Measurements from ENCODE around the gene C1orf74.
A peak's percentile ranks its signal among the peaks of the same experiment; 100 is the strongest.
"Not testable (repeated sequence)": the region's sequence is repeated elsewhere in the genome, so short reads cannot be mapped to it uniquely, and the experiment has no call there.

C1orf74 gene

DNA sequence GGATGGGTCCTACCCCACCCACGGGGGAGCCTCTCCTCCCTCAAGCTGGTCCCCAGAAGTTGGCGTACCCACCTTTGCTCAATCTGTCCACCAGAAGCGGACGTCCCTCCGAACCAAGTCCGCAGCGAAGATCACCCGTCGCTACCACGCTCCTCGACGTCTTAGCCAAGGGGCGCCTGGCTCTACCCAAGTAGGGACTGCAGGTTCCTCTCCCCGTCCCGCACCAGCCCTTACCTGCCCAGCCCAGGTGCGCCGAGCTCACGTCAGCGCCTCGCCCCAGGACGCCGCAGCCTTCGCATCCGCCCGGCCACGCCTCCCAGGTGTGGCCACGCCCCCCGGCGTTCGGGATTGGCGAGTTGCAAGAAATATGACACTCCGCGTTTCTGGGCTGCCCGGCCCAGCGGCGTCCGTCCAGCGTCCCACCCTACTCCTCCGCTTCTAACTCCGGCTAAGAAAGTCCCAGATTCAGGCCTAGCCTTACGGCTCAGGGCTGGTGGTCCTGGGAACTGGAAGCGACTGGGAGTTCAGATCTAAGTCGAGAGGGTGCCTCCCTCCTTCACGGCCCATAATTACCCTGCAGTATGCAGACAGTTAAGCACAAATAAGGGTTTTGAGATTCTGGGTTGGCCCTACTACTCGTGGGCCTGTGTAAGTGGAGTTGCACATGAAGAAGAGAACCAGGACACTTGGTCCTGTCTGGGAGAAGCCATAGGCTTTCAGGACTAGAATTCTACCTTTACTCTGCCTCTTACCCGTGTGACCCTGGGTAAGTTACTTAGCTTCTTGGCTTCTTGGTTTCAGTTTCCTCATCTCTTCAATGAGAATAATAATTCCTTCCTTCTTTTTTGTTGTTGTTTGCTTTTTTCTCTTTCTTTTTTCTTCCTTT, 21.8 kb upstream of the C1orf74 start, which contains the start of gene IRF6:
TSS of gene IRF6 (minus strand) at position 268 of the 886 bp plus-strand sequence. CDS start 4,729 bp downstream, outside the sequence.
- DNase-seq (ENCODE audit: low read depth): peak; percentile 69

DNA sequence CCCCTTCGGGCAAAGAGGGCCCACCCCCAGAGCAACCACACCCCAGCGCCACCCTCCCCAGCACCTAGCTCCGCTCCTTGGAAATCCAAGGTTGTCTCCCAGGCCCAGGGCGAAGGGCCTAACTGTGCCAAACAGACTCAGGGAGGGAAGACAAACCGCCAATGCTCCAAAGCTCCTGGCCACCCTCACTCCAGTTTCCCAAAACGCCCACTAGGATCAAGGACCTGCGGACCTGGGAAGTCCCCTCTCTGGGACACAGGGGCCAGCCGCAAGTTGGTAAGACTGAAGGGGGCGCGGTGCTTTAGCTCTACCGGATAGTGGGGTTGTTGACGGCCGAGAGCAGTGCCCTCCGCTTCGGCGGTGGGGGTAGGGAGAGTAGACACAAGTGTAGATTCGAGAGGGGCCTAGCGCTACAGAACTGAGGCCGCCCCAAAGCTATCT, 21.0 kb upstream of the C1orf74 start:
- no peak for DNase-seq (ENCODE audit: low read depth)

DNA sequence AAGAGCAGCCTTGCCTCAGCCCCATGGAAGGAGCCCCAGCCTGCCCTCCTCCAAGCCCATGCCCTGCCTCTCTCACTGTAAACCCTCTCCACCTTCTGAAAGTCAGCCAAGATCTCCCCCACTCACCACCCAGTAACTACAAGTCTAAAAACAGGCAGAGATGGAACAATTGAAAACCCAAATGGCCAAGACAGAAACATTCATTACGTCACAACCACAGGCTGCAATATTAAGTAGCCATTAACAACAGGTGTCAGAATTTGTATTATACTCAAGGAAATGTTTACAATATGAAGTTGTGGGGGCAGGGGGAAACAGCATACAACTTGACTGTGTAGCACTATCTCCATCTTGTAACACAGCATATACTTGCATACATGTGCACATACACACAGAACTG, 19.2 kb upstream of the C1orf74 start:
- no peak for DNase-seq (ENCODE audit: low read depth)

DNA sequence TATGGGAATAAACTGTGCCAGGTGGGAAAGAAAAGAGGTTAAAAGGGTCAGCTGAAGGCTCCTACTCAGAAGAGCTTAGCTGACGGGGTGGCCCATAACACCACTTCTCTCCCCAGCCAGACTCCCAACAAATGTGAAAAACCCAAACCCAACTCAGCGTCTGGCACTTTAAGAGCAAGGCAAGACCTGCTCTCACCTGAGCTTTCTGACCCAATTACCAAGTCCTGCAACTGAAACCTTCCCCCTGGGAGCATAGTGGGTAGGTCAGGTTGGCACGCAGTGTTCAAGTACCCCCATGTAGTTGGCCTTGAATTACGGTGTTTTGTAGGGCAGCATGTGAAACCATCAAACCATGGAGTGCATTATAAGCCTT, 18.4 kb upstream of the C1orf74 start:
- DNase-seq (ENCODE audit: low read depth): no peak

DNA sequence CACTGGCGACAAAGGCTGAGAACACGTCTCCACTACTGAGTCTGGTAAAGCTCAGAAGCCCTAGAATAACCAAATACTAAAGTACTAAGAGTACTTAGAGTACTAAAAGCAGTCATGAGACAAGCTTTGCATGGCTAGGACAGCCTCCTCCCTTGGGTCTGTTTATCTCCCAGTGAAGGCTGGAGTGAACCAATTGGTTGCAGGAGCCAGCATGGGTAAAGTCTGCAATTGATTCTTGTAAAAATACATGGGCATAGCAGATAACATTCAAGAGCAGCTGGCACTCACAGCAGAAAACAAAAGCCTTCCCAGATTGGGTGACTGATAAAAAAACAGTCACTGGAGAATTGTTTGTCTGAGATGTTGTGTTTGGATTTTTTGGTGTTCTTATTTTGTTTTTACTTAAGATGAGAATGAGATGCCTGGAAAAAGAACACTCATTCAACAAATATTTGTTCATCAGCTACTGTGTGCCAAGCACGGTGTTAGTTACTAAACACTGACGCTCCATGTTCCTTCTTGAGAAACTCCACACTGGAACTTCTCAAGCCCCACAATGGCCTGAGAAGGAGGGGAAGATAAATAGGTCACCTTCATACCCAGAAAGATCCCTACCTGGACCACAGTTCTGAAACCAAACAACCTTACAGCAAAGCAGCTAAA, 17.9 kb upstream of the C1orf74 start:
- no peak for DNase-seq (ENCODE audit: low read depth)

DNA sequence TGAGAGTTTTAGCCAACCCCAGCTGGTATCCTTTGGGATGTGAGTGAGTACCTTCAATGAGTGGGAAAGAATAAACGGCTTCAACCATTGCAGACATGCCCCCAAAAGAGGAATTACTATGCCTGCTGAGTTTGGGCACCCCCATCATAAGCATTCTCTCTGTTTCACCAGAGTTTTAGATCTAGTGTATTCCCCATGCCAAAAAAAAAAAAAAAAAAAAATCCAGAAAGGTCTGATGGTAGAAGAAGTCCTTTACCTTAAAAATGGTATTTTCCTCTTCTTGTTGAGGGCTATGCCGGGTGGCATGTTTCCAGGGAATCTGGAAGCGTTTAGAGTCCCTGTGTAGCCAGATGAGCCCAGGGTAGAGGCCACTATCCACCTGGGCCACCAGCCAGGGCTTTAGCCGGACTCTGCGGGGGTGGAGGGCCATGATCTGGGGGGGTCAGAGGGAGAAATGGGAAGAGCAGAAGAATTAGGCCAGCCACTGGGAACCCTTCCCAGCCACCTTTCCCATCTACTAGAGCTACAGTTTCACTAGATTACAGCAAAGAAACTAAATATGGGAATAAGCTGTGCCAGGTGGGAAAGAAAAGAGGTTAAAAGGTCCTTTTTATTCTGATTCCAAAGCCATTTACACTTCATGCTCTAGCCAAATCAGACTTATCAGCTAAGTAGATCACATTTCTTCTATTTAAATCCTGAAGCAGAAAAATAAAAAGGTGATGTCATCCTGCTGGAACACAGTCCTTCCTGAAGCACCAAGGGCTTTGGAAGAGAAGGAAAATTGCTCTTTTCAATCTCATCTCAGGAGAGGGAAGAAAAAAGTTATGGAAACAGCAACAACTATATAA, 16.9 kb upstream of the C1orf74 start:
- DNase-seq (ENCODE audit: low read depth): no peak

DNA sequence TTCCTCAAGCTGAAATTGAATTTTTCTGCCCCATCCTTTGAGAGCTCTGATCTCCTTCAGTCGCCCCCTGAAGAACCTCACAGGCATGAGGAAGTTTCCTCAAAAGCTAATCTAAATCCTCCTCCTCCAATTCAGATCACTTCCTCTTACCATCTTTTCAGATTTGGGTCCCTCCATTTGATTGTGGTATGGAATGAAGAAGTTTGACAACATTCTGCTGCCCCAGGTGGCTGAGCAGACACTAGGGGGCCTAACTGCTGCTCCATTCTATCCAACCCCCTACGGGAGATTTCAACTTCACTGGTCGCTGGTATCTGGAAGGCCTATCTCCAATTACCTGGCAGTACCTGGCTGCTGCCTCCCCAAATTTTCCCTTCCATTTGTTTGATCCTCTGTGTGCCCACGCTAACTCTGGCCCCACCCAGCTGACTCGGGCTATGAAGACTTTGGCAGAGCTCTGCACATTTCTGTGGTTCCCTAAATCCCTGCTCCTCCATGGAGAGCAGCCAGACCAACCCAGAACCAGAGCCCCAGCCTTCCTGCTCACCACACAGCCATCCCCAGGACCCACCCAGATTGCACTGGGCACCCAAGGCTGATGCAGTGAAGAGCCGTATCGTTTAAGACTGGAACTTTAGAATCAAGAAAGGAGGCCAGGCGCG, 13.8 kb upstream of the C1orf74 start:
- DNase-seq (ENCODE audit: low read depth): no peak

DNA sequence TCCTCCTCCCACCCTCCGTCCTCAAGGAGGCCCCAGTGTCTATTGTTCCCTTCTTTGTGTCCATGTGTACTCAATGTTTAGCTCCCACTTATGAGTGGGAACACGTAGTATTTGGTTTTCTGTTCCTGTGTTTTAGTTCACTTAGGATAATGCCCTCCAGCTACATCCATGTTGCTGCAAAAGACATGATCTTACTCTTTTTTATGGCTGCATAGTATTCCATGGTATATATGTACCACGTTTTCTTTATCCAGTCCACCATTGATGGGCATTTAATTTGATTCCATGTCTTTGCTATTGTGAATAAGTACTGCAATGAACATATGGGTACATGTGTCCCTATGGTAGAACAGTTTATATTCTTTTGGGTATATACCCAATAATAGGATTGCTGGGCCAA, 9.4 kb upstream of the C1orf74 start:
- not testable (repeated sequence) for DNase-seq (ENCODE audit: low read depth)

DNA sequence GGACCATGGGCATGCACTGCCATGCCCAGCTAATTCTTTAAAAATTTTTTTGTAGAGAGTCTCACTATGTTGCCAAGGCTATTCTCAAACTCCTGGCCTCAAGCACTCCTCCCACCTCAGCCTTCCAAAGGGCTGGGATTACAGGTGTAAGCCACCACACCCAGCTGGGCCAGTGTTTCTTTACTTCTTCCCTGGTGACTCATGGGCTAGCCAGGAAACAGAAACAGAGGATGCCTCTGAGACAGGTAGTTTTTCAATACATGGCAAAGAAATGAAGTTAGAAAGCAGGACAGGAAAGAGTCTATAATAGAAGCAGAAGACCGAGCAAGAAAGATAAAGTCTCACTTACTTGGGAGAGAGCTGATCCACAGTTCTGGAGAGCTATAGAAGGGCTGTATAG, 7.6 kb upstream of the C1orf74 start:
- no peak for DNase-seq (ENCODE audit: low read depth)

DNA sequence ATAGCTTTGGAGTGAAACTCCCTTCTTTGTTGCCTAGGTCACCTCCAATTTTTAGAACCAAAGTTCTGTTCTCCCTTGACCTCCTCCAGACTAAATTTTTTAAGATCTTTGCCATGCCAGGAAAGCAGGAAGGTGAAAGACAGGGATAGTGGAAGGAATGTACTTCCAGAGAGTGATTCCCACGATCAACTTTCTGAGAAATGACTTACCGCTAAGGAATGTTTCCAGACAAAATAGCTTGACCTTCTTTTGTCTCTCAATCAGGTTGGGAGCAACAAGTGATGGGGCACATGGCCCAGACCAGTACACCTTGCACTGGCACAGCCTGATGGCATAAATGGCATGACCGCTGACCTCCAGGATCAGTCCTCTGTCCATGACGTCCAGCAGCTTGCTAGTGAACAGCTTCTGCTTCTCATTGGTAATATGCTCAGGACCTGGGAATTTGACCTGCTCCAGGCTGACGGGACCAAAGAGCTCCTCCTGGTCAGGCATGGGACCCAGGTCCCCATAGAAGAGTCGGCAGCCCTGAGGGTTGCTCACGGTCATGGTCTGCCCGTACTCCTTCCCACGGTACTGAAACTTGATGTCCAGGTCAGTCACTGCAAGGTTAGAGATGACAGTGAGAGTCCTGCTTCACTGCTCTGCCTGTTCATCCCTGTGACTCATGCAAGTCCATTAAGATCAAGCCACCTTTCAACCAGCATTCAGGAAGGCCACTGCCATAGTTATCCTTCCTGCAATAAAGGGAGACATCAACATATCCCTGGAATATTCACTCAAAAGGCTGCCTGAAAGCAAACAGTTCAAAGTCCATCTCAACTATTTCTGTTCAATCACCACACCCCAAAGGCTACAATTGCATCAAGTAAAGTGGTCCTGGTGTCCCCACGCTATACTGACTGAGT, 6.2 kb upstream of the C1orf74 start:
- no peak for DNase-seq (ENCODE audit: low read depth)

DNA sequence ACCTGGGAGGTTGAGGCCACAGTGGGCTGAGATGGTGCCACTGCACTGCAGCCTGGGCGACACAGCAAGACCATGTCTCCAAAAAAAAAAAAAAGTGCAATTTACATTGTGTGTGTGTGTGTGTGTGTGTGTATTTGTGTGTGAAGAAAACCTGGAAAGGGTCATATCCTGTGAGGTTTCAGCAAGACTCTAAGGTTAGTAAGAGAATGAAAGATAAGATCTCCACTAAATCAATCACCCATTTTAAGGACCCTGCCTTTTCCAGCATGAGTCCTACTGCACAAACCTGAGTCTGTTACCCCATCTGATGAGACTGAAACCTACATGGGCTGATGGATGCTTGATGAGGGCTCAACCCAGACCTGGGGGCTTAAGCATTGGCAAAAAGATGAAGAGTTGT, 4.9 kb upstream of the C1orf74 start:
- no peak for DNase-seq (ENCODE audit: low read depth)

DNA sequence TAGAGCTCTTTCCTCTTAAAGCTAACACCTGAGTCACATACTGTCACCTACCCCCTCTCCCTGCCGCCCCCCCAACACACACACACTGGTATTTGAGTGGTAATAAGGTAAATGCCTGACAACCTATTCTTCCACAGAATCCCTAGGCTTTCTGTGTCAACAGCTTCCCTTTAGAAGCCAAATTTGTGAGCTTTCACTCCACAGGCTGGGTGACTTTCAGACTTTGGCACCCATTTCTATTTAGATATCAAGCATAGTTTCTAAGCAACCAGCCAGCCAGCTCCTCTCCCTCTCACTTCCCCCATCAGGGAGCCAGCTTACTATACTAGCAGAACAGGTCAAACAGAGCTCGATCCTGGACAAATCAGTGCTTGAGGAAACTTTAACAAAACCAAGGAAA, 3.2 kb upstream of the C1orf74 start:
- DNase-seq (ENCODE audit: low read depth): no peak

DNA sequence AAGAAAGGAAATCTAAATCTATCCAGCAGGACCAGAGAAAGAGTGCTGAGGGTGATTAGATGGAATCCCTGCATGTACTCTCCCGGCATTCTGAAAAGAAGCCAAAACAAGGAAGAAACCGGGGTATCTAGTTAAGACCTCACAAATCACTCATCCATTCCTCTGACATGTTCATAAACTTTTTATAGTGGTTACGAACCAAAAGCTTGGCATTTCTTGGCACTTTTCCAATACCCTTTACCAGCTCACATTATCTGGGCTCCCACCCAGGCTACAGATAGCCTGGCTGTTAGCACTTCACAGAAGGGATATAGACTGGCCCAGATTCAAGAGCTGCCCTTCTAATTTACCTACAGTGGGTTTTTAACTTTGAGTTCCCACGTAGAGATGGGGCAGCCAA, 1.8 kb upstream of the C1orf74 start:
- no peak for DNase-seq (ENCODE audit: low read depth)

DNA sequence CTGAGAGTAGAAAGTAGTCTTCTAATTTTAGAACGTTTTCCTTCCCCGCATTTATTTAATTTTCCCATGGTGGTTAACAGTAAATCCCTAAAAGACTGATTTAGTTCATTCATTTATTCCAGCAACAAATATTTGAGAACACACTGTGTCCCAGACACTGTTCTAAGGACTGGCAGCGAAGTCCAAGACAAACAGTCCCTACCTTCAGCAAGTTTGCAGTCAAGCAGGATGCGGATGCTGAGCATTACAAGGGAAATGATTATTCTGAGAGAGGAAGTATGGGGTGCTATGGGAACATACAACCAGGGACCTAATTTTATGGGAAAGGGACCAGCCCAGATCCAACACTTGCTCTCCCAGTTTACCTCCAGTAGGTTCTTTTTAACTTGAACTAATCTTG, 1.2 kb upstream of the C1orf74 start:
- DNase-seq (ENCODE audit: low read depth): no peak

DNA sequence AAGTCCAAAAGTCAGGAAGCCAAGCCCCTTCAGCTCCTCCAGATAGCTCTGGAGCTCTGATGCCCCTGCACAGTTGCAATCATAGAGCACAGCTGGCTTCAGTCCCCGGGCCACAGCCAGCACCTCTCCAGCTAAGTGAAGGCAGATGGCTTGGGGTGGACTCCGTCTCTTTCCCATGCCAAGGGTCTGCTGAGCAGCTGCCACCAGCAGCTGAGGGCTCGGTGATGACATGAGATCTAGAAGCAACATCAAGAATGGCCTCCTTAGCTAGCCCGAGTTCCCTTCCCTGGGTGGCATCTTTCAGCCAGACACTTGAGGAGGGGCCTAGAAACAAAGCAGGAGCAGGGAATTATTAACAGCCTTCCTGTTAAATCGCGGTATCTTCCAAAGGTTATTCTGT, 973 bp downstream of the C1orf74 start:
- no peak for DNase-seq (ENCODE audit: low read depth)

DNA sequence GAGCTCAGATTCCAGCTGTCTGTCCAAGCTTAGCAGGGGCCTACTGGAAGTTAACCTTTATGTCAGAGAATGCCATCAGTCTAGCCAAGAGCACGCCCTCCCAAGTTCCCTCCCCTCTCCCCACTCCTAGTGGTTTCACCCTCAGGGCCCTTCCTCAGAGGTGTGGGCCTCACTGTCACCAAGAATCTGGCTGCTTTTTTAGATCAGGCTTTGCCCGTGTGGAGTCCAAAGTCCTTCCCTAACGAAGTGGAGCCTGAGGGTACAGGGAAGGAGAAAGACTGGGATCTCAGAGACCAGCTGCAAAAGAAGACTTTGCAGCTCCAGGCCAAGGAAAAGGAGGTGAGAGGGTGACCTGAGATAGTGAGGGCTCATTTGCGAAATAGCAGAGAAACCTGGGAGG, 4.1 kb downstream of the C1orf74 start:
- DNase-seq (ENCODE audit: low read depth): no peak

DNA sequence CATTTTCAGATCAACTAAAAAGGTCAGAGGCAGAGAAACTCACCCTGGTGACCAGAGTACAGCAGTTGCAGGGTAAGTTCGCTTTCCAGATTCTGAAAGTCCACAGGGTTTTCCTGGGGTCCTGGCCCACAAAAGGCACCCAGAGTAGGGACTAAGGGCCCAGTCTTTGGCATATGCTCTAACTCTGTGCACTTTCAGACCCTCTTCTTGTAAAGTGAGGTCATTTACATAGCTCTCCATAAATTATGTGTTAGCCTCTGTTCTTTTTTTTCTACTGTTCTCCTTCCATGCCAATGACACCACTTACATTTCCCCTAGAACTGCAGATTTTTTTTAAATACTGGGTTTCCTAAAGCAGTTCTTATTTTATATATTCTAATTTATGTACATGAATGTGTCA, 6.3 kb downstream of the C1orf74 start:
- DNase-seq (ENCODE audit: low read depth): no peak

DNA sequence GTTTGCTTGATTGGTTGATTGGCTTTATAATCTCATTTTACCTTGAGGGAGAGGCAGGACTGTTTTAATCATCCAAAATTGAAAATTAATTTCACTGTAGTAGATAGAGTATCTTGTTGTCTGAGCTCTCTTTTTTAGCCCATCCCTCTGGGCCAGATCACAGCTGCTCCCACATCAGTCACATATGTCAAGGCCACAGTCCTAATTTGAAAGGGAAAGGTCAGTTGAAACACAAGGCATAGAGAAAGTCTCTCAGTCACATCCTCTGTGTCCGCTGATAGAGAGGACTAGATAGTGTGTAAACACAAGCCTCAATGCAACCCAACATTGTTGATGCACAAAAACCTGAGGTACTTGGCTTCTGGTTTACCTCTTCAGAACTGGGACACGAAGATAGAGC, 6.8 kb downstream of the C1orf74 start:
- DNase-seq (ENCODE audit: low read depth): no peak

DNA sequence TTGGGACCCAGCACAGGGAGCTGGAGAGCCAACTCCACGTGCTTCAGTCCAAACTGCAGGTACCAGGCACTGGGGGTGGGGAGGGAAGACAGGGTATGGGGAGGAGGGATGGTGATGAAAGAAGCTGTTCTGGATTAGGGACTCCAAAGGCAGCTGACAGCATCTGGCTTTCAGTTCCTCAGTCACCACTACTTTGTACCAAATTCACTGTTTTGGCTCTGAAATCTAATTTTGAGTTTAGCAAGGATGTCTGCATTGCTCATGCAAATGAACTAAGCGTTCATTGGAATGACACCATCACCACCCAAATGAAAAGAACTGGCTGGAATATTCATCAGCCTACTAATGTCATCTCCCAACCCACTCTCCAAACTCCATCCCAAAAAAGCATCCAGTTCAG, 8.7 kb downstream of the C1orf74 start:
- no peak for DNase-seq (ENCODE audit: low read depth)

DNA sequence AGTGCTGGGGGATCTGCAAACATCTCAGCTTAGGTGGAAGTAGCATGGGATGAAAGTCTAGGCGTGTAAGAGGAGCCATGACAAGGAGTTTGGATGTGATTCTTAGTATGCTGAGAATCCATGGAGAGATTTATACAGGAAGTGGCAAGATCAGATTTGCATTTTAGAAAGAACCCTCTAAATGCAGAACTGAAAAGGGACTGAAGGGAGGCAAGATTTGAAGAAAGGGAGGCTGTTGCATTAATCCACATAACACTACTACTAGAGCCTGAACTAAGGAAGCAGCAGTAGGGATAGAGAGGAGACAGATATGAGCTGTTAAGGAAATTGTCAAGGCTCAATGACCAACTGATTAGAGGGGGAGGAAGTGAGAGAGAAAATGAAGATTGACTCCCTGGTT, 9.8 kb downstream of the C1orf74 start:
- no peak for DNase-seq (ENCODE audit: low read depth)

DNA sequence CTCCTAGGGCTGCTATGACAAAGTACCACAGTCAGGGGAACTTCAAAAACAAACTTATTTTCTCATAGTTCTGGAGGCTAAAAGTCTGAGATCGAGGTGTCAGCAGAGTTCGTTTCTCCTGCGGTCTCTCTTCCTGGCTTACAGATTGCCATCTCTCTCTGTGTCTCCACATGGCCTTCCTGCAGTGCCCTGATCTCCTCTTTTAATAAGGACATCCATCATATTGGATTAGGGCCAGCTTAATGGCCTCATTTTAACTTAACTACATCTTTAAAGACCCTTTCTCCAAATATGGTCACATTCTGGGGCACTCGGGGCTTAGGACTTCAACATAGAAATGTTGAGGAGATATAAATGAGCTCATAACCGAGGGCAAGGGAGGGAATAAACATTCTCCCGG, 12.2 kb downstream of the C1orf74 start:
- DNase-seq (ENCODE audit: low read depth): no peak

Measured in CMK (cell line).